Measurements from ENCODE around the gene ATG13.

GRCh38 chr11:46678741-46679130 lies 61.4 kb downstream of the ATG13 start:
- TF ChIP-seq ZNF274 (IDR thresholded peaks at IDR 0.05; ENCODE audit: low read depth, low read length) = no peak
- no peak for TF ChIP-seq SUZ12 (IDR thresholded peaks at IDR 0.05; ENCODE audit: extremely low read depth, insufficient read depth, insufficient read length)

Measured in NT2/D1 (cell line).